ENCODE measurements around the gene RER1.

DNA sequence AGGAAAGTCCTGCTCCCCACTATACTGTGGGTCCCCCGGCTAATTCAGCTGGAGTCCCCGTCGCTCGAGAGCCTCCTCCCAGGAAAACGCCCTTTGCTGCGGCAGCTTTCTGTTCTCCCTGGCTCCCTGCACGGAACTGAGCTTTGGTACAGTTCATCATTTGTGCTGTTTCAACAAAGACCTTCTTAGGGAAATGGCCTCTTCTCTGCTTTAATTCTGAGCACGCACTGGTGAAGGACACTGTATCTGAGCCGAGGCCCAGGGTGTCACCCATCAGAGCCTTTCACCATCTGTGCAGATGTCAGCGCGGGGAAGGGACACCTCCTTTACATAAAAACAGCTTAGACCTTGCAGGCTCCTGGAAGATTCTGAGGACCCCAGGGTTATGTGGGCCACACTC is 34.3 kb downstream of the RER1 start:
- TF ChIP-seq POLR2A (IDR thresholded peaks at IDR 0.05; ENCODE audit: low read length) (no peak), GATA1 (IDR thresholded peaks at IDR 0.05; ENCODE audit: low read depth, low read length) (no peak)

Measured in erythroblast (primary cell).